ENCODE measurements around the gene G3BP1. TPM values are rescaled to one million over a fixed set of nuclear protein-coding genes. Genes with fewer than 3 reads are reported as not detected.
"Not testable (repeated sequence)": the region's sequence is repeated elsewhere in the genome, so short reads cannot be mapped to it uniquely, and the experiment has no call there.

Gene G3BP1
- polyA plus RNA-seq, 1 donor: 90.6 TPM

DNA sequence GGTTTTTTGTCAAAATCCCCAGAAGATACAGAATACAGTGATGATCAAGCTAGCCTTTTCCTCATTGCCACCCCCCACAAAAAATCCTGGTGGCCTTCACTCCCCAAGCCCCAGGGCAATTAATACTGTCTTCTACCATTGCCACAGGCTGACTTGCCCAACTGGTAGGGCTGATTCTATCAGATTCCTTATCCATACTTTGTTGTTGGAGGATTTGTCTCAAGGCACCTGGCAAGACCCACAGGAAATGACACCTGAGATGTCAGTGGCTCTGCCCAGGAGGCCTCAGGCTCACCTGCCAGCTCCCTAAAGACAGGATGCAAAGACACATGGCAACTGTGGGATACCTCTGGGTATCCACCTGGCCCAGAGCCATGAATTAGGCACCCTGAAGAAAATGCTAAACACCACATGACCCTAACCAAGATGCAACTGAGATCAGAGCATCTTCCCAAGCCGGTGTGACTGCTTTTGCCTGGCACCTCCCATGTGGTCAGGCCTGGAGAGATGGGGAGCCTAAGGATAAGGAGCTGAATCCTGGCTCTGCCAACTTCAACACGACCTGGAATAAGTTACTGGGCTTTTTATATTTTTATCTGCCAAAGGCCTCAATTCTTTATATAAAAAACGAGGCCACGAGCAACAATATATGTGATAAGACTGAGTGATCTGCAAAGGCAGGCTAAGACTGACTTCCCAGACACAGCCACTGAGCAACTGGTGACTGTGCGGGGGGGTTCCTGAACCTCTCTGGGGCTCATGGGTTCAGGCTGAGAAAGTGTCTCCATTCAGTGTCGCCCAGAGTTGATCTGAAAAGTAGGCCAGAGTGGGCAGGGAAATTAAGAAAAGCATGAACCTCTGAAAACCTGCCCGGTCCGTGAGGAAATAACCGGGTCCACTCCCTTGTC, 14.3 kb upstream of the G3BP1 start:
- no peak for DNase-seq

DNA sequence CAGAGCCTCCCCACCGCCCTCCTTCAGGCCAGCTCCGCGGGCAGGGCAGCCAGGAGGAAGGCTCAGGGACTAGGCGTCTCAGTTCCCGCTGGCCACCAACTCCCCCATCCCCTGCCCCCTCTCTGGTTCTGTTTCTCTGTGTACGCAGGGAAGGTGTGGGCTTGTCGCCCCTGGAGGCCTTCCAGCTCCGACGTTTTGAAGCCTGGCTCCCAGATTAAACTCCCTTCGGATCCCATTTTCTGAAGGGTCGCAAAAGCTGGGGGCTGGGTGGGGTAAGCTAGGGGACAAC, 13.7 kb upstream of the G3BP1 start:
- no peak for DNase-seq

- peak; percentile 96 for DNase-seq
Measured at GRCh38 chr5:151758430-151759241, 13.1 kb upstream of the G3BP1 start, which contains the start of gene ATOX1. Gene ATOX1, minus strand, starts transcription at chr5:151758631. Its CDS starts 80 bp downstream, at chr5:151758551.

GRCh38 chr5:151764801-151765200, 7.0 kb upstream of the G3BP1 start:
- DNase-seq: no peak

DNA sequence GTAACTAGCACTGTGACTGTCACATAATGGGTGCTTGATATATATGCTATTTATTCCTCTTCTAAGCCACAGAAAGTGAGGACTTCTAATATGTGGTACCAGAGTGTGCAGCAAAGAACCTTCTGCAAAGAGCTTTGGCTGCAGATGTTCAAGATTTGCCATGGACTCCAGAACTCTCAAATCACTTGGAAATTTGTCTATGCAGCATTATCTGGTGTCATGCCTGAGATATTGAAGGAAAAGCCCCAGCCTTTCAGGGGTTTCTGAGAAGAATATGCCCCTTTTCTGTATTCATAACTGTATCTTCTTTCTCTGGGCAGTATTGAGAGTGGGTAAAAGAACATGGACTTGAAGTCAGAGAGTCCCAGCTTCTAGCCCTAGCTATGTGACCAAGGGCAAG, 4.8 kb upstream of the G3BP1 start:
- DNase-seq: no peak

GRCh38 chr5:151770383-151771258, 1.1 kb upstream of the G3BP1 start:
- peak; percentile 83 for DNase-seq

- DNase-seq: peak; percentile 63
Measured at GRCh38 chr5:151772029-151772845, 483 bp downstream of the G3BP1 start.

DNA sequence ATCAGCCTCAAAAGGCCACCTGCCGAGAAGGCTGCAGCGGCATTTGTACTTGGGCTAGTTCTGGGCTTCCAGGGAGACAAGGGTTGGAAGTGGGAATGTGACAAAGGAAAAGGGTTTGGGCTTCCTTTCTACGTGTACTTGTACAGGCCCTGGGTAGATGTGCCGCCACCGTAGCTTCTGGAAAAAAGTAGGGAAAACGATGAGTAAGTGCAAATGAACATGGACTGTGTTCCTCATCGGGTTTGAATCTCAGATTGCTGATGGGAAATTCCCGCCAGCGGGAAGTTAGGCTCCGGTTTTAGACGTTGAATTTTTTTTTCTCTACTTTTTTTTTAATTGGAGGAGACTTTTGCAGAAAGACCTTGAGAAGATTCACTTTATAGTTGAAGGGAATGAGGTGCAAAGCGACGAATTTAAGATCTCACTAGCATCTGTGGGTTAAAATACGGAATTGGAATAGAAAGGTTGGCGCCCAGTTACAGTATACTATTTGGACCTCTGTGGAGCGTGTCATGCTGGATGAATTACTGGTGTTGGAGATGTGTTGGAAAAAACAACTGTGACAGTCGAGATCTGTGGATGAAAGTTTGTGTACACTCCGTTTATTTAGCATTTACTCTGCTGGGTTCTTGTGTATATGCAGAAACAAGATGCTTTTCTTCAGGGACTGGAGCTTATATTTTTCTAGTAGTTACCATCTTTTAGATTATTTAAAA, 1.2 kb downstream of the G3BP1 start:
- peak; percentile 49 for DNase-seq

DNA sequence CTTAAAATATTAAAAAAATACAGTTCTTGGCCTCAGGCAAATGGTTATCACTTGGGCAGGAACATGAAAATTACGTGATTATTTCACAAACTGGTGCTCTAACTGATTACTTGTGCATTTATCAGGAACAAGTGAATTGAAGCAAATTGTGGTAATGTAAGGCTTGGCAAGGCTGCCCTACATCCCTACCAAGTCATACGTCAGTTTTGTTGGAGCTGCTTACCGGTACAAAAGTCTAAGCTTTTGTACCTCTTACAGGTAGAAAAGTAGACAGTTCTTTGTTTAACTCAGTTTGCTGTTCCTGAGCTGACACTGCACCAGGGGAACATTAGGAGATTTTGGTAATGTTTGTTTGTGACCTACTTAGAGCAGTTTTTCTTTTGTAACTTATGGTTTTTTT, 2.2 kb downstream of the G3BP1 start:
- DNase-seq: no peak

DNA sequence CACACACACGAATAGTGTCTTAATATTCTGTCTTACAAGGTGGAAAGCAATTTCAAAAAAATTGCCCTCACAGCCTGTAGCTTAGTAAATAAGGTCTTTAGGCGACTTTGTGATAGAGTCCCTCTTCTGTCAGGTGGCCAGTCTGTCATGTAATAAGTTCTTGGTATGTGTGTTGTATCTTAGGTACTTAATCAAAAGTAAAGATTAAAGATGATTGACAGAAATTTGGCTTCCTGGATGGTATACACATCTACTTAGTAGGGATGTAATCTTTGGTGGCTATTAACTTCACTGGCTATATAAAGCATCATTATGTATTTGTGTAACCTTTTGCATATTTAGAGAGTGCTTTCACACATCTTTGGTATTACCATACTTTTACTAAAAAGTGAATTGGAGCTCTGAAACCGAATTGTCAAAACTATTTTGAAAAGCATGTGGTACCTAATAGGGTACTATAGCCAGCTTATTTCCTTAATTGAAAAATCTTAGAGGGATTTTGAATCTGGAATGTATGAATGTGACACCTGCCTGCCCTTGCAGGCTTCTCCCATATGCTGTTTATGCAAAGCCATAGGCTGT, 3.4 kb downstream of the G3BP1 start:
- no peak for DNase-seq

DNA sequence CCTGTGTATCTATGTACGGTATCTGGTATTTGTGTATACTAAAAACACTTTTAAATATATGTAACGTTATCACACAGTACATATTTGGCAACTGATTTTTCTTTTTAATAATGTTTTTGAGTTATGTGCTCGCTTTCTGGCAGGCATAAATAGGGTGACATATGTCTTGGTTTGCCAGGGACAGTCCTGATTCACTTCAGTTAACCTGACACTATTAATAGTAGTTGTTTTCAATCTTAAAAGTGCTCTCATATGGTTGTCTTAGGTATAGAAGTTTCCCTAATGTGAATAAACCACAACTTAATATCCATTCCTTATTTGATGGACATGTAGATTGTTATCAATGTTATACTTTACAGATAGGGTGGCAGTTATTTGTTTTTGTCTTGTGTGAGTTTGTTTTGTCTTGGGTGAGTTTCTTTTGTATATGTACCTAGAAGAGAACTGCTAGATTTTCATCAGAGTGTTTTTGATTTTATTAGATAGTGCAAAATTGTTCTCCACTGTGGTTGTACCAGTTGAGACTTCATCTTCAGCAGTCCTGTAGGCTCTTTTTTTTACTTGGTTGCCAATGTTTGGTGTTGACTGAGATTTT, 7.9 kb downstream of the G3BP1 start:
- no peak for DNase-seq

DNA sequence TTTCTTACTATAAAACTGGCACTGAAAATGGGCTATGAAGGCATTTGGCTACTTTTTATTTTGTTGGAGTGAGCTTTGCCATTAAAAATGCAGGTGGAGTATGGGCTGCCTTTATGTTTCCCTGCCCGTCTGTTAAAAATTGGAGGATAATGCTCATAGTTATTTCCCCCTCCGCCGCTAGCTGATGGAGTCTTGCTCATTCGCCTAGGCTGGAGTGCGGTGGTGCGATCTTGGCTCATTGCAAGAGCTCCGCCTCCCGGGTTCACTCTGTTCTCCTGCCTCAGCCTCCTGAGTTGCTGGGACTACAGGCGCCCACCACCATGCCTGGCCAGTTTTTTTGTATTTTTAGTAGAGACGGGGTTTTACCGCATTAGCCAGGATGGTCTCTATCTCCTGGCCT, 8.6 kb downstream of the G3BP1 start:
- DNase-seq: no peak

DNA sequence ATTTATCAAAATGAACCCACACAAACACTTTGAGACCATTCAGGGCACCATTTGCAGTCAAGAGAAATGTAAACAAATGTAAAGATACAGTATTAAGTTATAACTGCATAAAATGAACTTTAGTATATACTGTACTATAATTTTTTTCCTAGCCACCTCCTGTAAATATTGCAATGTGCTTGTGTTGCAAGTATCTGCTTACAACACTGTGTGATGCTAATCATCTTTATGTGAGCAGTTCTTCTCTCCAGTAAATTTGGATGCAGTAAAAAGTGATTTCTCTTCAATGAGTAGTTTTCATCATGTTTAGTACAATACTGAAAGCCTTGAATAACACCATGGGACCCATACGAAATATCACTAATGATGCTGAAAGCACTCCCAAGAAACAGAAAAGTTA, 9.4 kb downstream of the G3BP1 start:
- DNase-seq: no peak

DNA sequence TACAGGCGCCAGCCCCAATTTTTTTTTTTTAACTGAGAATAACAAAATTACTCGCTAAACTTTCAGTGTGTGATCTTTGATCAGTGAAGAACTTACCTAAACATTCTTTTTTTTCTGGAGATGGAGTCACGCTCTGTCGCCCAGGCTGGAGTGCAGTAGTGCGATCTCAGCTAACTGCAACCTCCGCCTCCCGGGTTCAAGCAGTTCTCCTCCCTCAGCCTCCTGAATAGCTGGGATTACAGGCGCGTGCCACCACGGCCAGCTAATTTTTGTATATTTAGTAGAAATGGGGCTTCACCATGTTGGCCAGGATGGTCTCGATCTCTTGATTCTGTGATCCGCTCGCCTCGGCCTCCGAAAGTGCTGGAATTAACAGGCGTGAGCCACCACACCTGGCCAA, 11.9 kb downstream of the G3BP1 start:
- DNase-seq: not testable (repeated sequence)

DNA sequence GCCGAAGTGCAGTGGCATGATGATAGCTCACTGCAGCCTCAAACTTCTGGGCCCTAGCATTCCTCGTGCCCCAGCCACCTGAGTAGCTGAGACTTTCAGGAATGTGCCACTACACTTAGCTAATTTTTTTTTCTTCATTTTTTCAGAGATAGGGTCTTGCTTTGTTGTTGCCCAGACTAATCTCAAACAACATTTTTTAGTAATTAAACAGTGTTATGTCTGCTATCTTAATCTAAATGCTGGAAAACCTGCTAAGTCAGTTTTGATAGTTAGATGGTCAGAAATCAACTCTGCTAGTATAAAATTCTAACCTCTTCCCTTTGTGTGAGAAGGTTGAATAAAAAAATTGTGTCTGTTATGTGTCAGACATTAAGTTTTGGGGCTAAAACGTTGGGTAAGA, 12.4 kb downstream of the G3BP1 start:
- DNase-seq: no peak

GRCh38 chr5:151786468-151786867, 14.7 kb downstream of the G3BP1 start:
- DNase-seq: no peak

DNA sequence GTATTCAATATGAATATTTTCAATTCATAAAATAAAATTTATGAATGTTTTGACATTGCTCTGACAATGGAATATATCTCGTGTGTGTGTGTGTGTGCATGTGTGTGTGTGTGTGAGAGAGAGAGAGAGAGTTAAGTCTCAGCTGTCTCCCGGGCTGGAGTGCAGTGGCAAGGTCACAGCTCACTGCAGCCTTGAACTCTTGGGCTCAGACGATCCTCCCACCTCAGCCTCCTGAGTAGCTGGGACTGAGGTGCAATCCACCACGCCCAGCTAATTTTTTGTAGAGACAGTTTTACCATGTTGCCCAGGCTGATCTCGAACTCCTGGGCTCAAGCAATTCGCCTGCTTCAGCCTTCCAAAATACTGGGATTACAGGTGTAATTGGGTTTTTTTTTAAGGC, 16.1 kb downstream of the G3BP1 start:
- no peak for DNase-seq

GRCh38 chr5:151793358-151793757, 21.6 kb downstream of the G3BP1 start:
- DNase-seq: no peak

GRCh38 chr5:151795426-151795825, 23.7 kb downstream of the G3BP1 start:
- no peak for DNase-seq

GRCh38 chr5:151798674-151799073, 26.9 kb downstream of the G3BP1 start:
- DNase-seq: no peak

Data from hindlimb muscle (tissue), 1 donor.